Body of pancreas (tissue), 4 donors: ENCODE measurements around the gene ELL2. TPM values are rescaled to one million over a fixed set of nuclear protein-coding genes. Genes with fewer than 3 reads are reported as not detected.
A peak's percentile ranks its signal among the peaks of the same experiment; 100 is the strongest.

Source experiments
- ATAC-seq: fragments of 150-250 bp; one replicate; pipeline ENCODE4 v1.9.1; 2016
- DNase-seq, 4 donors: peaks; one replicate each; pipeline ENCODE4 v3.0.0-alpha.2; 2019
- H3K27ac ChIP-seq, 4 donors: fragments of 200-600 bp; sonication (generic); 1 replicate in 3 of 4; 2 replicates in 1 of 4; pipeline versions ENCODE4 v1.5.1 to v1.6.1; 2016 to 2019; ENCODE audit warnings: mild to moderate bottlenecking in 1 of 4, mixed read lengths in 1 of 4, moderate library complexity in 1 of 4
- H3K27me3 ChIP-seq, 2 donors: fragments of 200-600 bp; sonication (generic); one replicate each; pipeline ENCODE4 v1.6.0; 2016; ENCODE audit warnings: mild to moderate bottlenecking in 1 of 2
- H3K36me3 ChIP-seq, 2 donors: fragments of 200-600 bp; sonication (generic); replicated peaks in 1 of 2; 2 replicates each; pipeline ENCODE4 v1.5.1; 2016; ENCODE audit warnings: low read depth in 2 of 2; ENCODE audit not compliant: insufficient read depth in 1 of 2
- H3K4me1 ChIP-seq: fragments of 200-600 bp; sonication (generic); one replicate; pipeline ENCODE4 v1.6.0; 2016
- H3K4me3 ChIP-seq, 2 donors: fragments of 200-600 bp; sonication (generic); 1 replicate in 1 of 2; 2 replicates in 1 of 2; pipeline ENCODE4 v1.5.1; 2016 to 2019
- H3K9me3 ChIP-seq, 3 donors: fragments of 200-600 bp; sonication (generic); 1 replicate in 2 of 3; 2 replicates in 1 of 3; pipeline ENCODE4 v1.5.1; 2016
- POLR2A ChIP-seq, 3 donors: fragments of 450-650 bp; IDR thresholded peaks; one replicate each; pipeline ENCODE4 v1.6.1; 2016; ENCODE audit warnings: antibody characterized with exemption in 3 of 3, mild to moderate bottlenecking in 2 of 3
- WGBS, 2 donors: methylation state at CpG; one replicate each; pipeline ENCODE4 v1.1.5; 2017; 5-methylcytosine and 5-hydroxymethylcytosine counted together
- intact Hi-C: fragments of 100-400 bp; cut with DNase I; formaldehyde crosslinking; loops from one replicate; pipeline ENCODE4 v1.15.1; 2023
- total RNA-seq, 2 donors: library from RNA; depleted of rRNA; stranded (reverse); fragments of >200 nt; gene quantifications; one replicate each; pipeline ENCODE4 v1.1.0, GENCODE V29; 2016
- TF ChIP-seq, protein P1 (sequence below), 7 experiments: fragments of 450-650 bp in 4 of 7; fragments of 200-600 bp in 3 of 7; sonication (generic) in 3 of 7; IDR thresholded peaks; one replicate each; pipeline ENCODE4 v1.5.1; 2016 to 2019; ENCODE audit warnings: antibody characterized with exemption in 7 of 7

The ELL2 gene
- total RNA-seq, 2 donors from 2014 or later, result 100 to 104 TPM

DNA sequence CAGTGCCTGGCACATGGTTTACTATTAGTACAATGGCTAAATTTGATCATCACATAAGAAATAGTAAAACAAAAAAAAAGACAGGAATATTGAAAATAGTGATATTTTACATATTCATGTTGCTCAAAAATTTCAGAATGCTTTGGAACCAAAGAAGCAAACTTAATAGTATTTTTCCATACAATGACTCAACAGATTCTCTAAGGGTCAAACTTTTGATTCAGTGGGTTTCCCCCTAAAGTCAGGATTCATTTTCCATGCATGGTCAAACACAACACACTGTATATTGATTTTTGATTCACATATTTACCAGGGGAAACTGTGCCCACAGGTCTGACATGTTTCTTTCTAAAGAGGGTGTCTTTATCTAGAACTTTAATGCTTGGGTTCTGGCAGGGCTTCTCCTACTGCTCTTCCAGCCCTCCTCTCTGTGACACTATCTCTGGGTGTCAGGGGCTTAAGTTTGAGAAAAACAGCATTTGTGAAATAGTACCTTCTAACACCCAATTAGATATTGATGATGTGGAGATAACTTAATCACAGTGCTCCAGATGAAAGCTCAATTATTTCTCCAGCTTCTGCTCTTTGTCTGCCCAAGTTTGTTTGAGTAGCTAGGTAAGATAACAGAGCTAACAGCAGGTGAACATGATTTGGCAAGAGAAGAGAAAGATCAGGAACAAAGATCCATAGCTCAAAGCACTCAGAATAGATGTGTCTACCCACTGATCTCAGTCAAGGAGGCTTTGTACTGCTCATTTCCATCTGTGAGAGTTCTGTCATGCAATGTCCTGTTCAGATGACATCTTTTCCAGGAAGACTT lies 35.5 kb upstream of the ELL2 start:
- intact Hi-C loops, result no loop called here
- Histone ChIP-seq H3K9me3 (no peaks in the 10 kb centered on the region), H3K4me3 (no peak overlapping the region), H3K27ac (peak overlapping the region in 3 of 4 donors; percentile 31 to 42 (median 37)), H3K36me3 (no peaks in the 10 kb centered on the region), H3K4me1 (peaks cover 20% of the 10 kb centered on the region), H3K27me3 (no peaks in the 10 kb centered on the region)
- peak; percentile 42 for ATAC-seq
- DNase-seq, result no peak
- no peak for TF ChIP-seq POLR2A (IDR thresholded peaks at IDR 0.05)
- TF ChIP-seq, protein P1, sequence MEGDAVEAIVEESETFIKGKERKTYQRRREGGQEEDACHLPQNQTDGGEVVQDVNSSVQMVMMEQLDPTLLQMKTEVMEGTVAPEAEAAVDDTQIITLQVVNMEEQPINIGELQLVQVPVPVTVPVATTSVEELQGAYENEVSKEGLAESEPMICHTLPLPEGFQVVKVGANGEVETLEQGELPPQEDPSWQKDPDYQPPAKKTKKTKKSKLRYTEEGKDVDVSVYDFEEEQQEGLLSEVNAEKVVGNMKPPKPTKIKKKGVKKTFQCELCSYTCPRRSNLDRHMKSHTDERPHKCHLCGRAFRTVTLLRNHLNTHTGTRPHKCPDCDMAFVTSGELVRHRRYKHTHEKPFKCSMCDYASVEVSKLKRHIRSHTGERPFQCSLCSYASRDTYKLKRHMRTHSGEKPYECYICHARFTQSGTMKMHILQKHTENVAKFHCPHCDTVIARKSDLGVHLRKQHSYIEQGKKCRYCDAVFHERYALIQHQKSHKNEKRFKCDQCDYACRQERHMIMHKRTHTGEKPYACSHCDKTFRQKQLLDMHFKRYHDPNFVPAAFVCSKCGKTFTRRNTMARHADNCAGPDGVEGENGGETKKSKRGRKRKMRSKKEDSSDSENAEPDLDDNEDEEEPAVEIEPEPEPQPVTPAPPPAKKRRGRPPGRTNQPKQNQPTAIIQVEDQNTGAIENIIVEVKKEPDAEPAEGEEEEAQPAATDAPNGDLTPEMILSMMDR (IDR thresholded peaks at IDR 0.05), result no peak

DNA sequence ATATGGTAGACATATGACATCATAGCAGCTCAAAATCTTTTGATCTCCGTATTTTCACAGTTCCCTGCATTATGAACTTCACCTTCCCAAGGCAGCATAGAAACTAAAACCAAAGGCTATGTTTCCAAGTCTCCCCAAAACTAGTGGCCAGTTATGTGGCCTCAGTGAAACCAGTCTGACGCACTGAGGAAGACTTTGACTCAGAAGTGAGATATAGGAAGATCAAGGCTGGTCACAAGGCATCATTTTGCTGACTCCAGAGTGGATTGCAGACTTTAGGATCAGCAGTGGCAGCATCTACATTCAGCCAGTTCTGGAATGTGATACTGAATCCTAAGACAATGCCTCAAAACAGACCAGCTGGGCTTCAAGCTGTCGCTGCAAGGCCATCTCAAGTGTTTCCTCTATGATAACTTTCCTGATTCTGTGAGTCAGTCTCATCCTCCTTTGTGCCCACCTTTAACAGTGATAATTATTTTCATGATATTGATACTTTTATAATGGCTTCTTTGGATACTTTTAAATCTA lies 34.4 kb upstream of the ELL2 start:
- intact Hi-C loops, result no loop called here
- TF ChIP-seq, protein P1 (IDR thresholded peaks at IDR 0.05), result no peak
- TF ChIP-seq POLR2A (IDR thresholded peaks at IDR 0.05), result no peak
- Histone ChIP-seq H3K27me3 (no peaks in the 10 kb centered on the region), H3K27ac (no peak overlapping the region), H3K9me3 (no peaks in the 10 kb centered on the region), H3K4me1 (peaks cover 26% of the 10 kb centered on the region), H3K36me3 (no peaks in the 10 kb centered on the region), H3K4me3 (no peak overlapping the region)
- WGBS, 2 donors, result 85 to 92% methylated on average over 3 of the region's 3 CpGs
- no peak for DNase-seq
- ATAC-seq, result no peak

DNA sequence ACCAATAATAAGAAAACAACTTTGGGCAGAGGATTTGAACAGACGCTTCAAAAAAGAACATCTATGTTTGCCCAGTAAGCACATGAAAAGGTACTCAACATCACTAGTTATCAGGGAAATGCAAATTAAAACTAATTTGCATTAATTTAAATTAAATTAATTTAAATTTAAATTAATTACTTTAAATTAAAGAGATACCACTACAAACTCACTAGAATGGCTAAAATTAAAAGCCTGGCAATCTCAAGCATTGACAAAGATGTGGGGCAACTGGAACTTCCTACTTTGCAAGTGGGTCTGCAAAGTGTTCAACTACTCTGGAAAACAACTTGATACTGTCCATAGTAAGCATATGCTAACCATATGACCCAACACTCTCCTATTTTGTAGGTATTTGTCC lies 32.1 kb upstream of the ELL2 start:
- no peaks in the 10 kb centered on the region for H3K9me3 ChIP-seq
- no peak for DNase-seq
- H3K4me3 ChIP-seq, result no peak overlapping the region
- no peak overlapping the region for H3K27ac ChIP-seq
- H3K36me3 ChIP-seq, result no peaks in the 10 kb centered on the region
- intact Hi-C loops, result no loop called here
- TF ChIP-seq POLR2A (IDR thresholded peaks at IDR 0.05), result no peak
- TF ChIP-seq, protein P1 (IDR thresholded peaks at IDR 0.05), result no peak
- WGBS, 2 donors, result 97 to 100% methylated on average over 1 of the region's 1 CpG
- peaks cover 39% of the 10 kb centered on the region for H3K4me1 ChIP-seq
- no peak for ATAC-seq
- H3K27me3 ChIP-seq, result no peaks in the 10 kb centered on the region

DNA sequence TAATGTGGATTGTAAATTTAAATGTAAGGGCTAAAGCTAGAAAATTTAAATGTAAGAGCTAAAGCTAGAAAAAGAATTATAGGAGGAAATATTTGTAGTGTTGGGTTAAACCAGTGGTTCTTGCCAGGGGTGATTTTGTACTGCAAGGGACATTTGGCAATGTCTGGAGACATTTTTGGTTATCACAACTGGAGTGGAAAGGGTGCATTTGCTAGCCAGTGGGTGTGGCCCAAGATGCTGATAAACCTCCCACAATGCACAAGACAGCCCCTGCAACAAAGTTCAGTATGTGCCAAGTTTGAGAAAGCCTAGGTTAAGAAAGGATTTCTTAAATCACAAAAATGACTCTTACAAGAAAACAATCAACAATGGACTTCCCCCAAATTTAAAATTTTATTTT lies 31.6 kb upstream of the ELL2 start:
- DNase-seq (no peak), ATAC-seq (no peak)
- H3K9me3 ChIP-seq, result no peaks in the 10 kb centered on the region
- no peak overlapping the region for H3K4me3 ChIP-seq
- H3K27me3 ChIP-seq, result no peaks in the 10 kb centered on the region
- peaks cover 44% of the 10 kb centered on the region for H3K4me1 ChIP-seq
- intact Hi-C loops, result no loop called here
- no peaks in the 10 kb centered on the region for H3K36me3 ChIP-seq
- H3K27ac ChIP-seq, result no peak overlapping the region
- TF ChIP-seq POLR2A (IDR thresholded peaks at IDR 0.05), result no peak
- TF ChIP-seq, protein P1 (IDR thresholded peaks at IDR 0.05), result no peak
